ENCODE results near the gene ABR.
"Not testable (repeated sequence)": the region's sequence is repeated elsewhere in the genome, so short reads cannot be mapped to it uniquely, and the experiment has no call there.

ABR gene

DNA sequence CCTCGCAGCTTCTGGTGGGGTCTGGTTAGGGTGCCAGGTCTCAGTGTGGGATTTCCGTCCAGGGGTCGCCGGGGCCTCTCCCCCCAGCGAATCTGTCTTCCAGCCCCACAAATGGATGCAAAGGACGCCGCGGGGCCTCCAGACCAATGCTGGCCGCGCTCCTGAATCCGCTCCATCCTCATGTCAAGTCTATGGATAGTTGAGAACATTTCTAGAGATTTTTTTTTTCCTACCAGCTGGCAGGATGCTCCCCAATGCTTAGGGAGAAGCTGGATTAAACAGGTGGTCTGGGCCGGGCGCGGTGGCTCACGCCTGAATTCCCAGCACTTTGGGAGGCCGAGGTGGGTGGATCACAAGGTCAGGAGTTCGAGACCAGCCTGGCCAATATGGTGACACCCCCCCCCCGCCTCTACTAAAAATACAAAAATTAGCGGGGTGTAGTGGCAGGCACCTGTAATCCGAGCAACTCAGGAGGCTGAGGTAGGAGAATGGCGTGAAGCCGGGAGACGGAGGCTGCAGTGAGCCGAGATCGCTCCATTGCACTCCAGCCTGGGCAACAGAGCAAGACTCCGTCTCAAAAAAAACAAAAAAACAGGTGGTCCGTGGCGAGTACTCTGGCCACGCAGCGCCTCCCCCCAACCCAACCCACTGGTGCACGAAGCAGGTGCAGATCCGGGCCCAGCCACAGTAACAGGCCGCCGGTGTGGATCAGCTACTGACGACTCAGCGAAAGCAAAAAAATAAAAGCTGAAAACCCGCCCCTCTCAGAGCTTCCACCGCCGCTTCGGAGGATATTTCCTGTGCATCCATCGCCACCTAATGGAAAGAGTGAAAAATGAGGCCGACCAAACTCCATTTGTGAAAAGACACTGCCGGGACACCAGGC lies 199.1 kb downstream of the ABR start:
- Histone ChIP-seq H3K9me3 (replicated peaks; ENCODE audit: low read length) (no peaks in the 10 kb centered on the region), H3K4me2 (ENCODE audit: low read length) (peak overlapping the region; percentile 83), H3K4me3 (ENCODE audit: low read length) (peak overlapping the region; percentile 88), H3K27me3 (ENCODE audit: control insufficient read depth, insufficient read depth, low read length) (peaks cover 12% of the 10 kb centered on the region), H3K4me1 (ENCODE audit: control insufficient read depth, insufficient read depth, low read length) (peaks cover 7% of the 10 kb centered on the region), H3K36me3 (ENCODE audit: insufficient read depth, low read length) (no peaks in the 10 kb centered on the region), H3K9ac (ENCODE audit: low read depth, low read length) (peak overlapping the region; percentile 54)

DNA sequence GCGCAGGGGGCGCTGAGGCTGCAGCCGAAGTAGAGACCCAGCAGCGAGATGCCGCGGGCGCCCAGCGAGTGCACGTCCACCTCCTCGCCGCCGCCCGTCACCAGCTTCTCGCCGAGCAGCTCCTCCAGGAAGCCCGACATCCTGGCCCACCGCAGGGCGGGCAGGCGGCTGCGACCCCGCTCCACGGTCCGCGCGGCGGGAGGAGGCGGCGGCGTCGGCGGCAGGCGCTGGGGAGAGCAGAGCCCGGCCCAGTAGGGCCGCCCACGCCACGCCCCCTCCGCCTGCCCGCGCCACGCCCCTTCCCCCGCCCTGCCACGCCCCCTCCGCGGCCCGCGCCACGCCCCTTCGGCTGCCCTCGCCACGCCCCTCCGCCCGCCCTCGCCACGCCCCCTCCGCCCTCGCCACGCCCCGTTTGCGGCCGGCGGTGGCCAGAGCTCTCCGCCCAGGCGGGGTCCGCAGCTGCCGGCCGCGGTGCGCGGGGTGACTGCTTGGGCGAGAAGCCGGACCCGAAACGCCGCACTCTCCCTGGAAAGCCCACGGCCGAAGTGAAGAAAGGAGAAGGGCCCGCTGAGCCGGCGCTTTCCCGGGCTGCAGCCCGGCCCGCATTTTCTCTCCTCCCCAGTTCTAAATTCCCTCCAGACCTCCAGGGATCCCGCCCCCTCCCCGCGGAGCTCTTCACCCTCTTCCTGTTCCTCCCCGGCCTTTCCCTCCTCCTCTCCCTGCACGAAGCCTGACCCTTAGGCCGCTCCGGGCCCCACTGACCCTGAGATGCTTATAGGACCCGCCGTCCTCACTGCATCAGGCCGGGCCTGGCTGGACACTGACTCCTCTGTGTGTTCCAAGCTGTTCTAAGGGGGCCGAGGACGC lies 200.0 kb downstream of the ABR start, which contains the start of gene NXN:
NXN (minus strand) TSS at position 238 of the 867 bp plus-strand sequence.
- H3K9ac ChIP-seq (ENCODE audit: low read depth, low read length): peak within 1 kb of the TSS; percentile 65
- H3K27me3 ChIP-seq (ENCODE audit: control insufficient read depth, insufficient read depth, low read length): peaks cover 16% of the 10 kb centered on the region
- peaks cover 7% of the 10 kb centered on the region for H3K4me1 ChIP-seq (ENCODE audit: control insufficient read depth, insufficient read depth, low read length)
- H3K4me2 ChIP-seq (ENCODE audit: low read length): peak within 1 kb of the TSS; percentile 92
- no peaks in the 10 kb centered on the region for H3K9me3 ChIP-seq (replicated peaks; ENCODE audit: low read length)
- H3K36me3 ChIP-seq (ENCODE audit: insufficient read depth, low read length): no peaks in the 10 kb centered on the region
- H3K4me3 ChIP-seq (ENCODE audit: low read length): peak within 1 kb of the TSS; percentile 88

DNA sequence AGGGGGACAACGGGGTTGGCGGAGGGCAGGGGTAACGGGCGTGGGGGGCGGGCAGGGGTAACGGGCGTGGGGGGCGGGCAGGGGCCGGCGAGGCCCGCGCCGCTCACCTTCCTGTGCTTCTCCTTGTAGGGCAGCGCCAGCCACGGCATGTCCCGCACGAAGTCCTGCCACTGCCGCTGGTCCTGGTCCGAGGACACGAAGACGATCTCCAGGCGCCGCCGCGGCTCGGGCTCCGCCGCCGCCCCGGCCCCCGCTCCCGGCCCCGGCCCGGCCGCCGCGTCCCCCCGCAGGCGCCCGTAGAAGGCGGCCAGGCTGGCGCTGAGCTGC lies 200.6 kb downstream of the ABR start:
- peak overlapping the region; percentile 65 for H3K9ac ChIP-seq (ENCODE audit: low read depth, low read length)
- H3K27me3 ChIP-seq (ENCODE audit: control insufficient read depth, insufficient read depth, low read length): peaks cover 16% of the 10 kb centered on the region
- no peaks in the 10 kb centered on the region for H3K36me3 ChIP-seq (ENCODE audit: insufficient read depth, low read length)
- H3K4me1 ChIP-seq (ENCODE audit: control insufficient read depth, insufficient read depth, low read length): peaks cover 7% of the 10 kb centered on the region
- H3K4me2 ChIP-seq (ENCODE audit: low read length): peak overlapping the region; percentile 92
- peak overlapping the region; percentile 88 for H3K4me3 ChIP-seq (ENCODE audit: low read length)
- no peaks in the 10 kb centered on the region for H3K9me3 ChIP-seq (replicated peaks; ENCODE audit: low read length)

GRCh38 chr17:978103-979093 lies 201.4 kb downstream of the ABR start:
- Histone ChIP-seq H3K4me1 (ENCODE audit: control insufficient read depth, insufficient read depth, low read length) (peaks cover 7% of the 10 kb centered on the region), H3K4me3 (ENCODE audit: low read length) (peak overlapping the region; percentile 72), H3K9me3 (replicated peaks; ENCODE audit: low read length) (no peaks in the 10 kb centered on the region), H3K36me3 (ENCODE audit: insufficient read depth, low read length) (no peaks in the 10 kb centered on the region), H3K4me2 (ENCODE audit: low read length) (peak overlapping the region; percentile 88), H3K9ac (ENCODE audit: low read depth, low read length) (peak overlapping the region; percentile 44), H3K27me3 (ENCODE audit: control insufficient read depth, insufficient read depth, low read length) (peaks cover 16% of the 10 kb centered on the region)

- Histone ChIP-seq H3K4me1 (ENCODE audit: control insufficient read depth, insufficient read depth, low read length) (peaks cover 7% of the 10 kb centered on the region), H3K9ac (ENCODE audit: low read depth, low read length) (no peak overlapping the region), H3K4me3 (ENCODE audit: low read length) (no peak overlapping the region), H3K9me3 (replicated peaks; ENCODE audit: low read length) (no peaks in the 10 kb centered on the region), H3K36me3 (ENCODE audit: insufficient read depth, low read length) (no peaks in the 10 kb centered on the region), H3K27me3 (ENCODE audit: control insufficient read depth, insufficient read depth, low read length) (peaks cover 16% of the 10 kb centered on the region), H3K4me2 (ENCODE audit: low read length) (no peak overlapping the region)
Observed at GRCh38 chr17:977166-977565, 202.6 kb downstream of the ABR start.

DNA sequence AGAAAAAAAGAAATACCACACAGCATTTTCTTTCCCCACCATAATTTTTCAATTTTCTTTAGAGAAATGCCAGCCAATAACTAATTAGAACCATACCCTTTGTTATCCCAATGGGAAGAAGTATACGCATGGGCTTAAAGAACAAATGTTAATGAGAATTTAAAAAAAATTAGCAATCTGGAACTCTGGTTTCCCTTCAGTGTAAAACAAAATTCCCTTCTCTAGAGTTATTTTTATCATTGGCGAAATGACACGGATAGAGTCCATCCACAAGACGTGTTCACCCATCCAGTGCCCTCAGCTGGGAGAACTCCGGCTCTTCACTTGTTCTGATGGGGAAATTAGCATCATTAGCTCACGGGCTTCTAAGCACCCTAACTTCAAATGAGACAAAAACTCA lies 203.5 kb downstream of the ABR start:
- no peaks in the 10 kb centered on the region for H3K36me3 ChIP-seq (ENCODE audit: insufficient read depth, low read length)
- H3K4me2 ChIP-seq (ENCODE audit: low read length): no peak overlapping the region
- peaks cover 7% of the 10 kb centered on the region for H3K4me1 ChIP-seq (ENCODE audit: control insufficient read depth, insufficient read depth, low read length)
- no peak overlapping the region for H3K9ac ChIP-seq (ENCODE audit: low read depth, low read length)
- no peak overlapping the region for H3K4me3 ChIP-seq (ENCODE audit: low read length)
- H3K27me3 ChIP-seq (ENCODE audit: control insufficient read depth, insufficient read depth, low read length): peaks cover 16% of the 10 kb centered on the region
- no peaks in the 10 kb centered on the region for H3K9me3 ChIP-seq (replicated peaks; ENCODE audit: low read length)

- H3K9ac ChIP-seq (ENCODE audit: low read depth, low read length): no peak overlapping the region
- H3K9me3 ChIP-seq (replicated peaks; ENCODE audit: low read length): no peaks in the 10 kb centered on the region
- no peaks in the 10 kb centered on the region for H3K36me3 ChIP-seq (ENCODE audit: insufficient read depth, low read length)
- H3K4me1 ChIP-seq (ENCODE audit: control insufficient read depth, insufficient read depth, low read length): peaks cover 7% of the 10 kb centered on the region
- H3K4me3 ChIP-seq (ENCODE audit: low read length): no peak overlapping the region
- peaks cover 18% of the 10 kb centered on the region for H3K27me3 ChIP-seq (ENCODE audit: control insufficient read depth, insufficient read depth, low read length)
- no peak overlapping the region for H3K4me2 ChIP-seq (ENCODE audit: low read length)
Observed at GRCh38 chr17:975371-975915, 204.3 kb downstream of the ABR start.

DNA sequence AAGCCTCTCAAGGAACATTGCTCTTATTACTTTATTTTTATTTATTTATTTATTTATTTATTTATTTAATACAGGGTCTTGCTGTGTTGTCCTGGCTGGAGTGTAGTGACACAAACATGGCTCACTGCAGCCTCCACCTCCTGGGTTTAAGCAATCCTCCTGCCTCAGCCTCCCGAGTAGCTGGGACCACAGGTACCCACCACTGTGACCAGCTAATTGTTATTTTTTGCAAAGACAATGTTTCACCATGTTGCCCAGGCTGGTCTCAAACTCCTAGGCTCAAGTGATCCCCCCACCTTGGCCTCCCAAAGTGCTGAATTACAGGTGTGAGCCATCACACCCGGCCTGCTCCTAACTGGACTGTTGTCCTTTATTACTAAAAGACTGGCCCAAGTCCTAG lies 205.0 kb downstream of the ABR start:
- not testable (repeated sequence) for H3K4me3 ChIP-seq (ENCODE audit: low read length); H3K4me1 ChIP-seq (ENCODE audit: control insufficient read depth, insufficient read depth, low read length); H3K4me2 ChIP-seq (ENCODE audit: low read length); H3K9ac ChIP-seq (ENCODE audit: low read depth, low read length); H3K9me3 ChIP-seq (replicated peaks; ENCODE audit: low read length); H3K36me3 ChIP-seq (ENCODE audit: insufficient read depth, low read length)
- H3K27me3 ChIP-seq (ENCODE audit: control insufficient read depth, insufficient read depth, low read length): peaks cover 23% of the 10 kb centered on the region

DNA sequence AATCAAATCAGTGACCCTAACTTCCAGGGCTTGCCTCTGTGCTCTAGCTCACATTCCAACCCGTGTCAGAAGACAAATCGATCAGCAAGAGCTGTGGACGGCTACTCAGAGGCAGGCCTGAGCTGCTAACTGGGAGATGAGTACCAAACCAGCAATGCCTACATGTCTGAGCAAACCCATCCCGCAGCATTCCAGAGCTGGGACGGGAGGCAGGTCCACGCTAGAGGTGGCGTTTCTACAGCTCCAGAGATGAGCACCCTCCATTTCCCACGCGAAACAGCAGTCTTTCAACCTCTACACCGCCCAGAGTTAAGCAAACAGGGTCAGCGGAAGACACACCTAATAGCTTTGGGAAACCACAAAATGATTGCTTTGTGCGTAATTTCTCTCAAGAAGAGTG lies 206.7 kb downstream of the ABR start:
- no peak overlapping the region for H3K4me2 ChIP-seq (ENCODE audit: low read length)

DNA sequence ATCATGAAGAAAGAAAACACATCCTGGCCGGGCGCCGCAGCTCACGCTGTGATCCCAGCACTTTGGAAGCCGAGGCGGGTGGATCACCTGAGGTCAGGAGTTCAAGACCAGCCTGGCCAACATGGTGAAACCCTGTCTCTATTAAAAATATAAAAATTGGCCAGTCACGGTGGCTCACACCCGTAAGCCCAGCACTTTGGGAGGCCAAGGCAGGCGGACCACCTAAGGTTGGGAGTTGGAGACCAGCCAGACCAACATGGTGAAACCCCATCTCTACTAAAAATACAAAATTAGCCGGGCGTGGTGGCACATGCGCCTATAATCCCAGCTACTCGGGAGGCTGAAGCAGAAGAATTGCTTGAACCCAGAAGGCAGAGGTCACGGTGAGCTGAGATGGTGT lies 207.9 kb downstream of the ABR start:
- H3K27me3 ChIP-seq (ENCODE audit: control insufficient read depth, insufficient read depth, low read length): peaks cover 15% of the 10 kb centered on the region
- not testable (repeated sequence) for H3K9me3 ChIP-seq (replicated peaks; ENCODE audit: low read length); H3K9ac ChIP-seq (ENCODE audit: low read depth, low read length); H3K4me2 ChIP-seq (ENCODE audit: low read length); H3K4me3 ChIP-seq (ENCODE audit: low read length); H3K36me3 ChIP-seq (ENCODE audit: insufficient read depth, low read length)
- H3K4me1 ChIP-seq (ENCODE audit: control insufficient read depth, insufficient read depth, low read length): peaks cover 14% of the 10 kb centered on the region

More for the DNA sequence above, 206.7 kb downstream of the ABR start:
- H3K4me1 ChIP-seq (ENCODE audit: control insufficient read depth, insufficient read depth, low read length): peaks cover 14% of the 10 kb centered on the region
- no peak overlapping the region for H3K4me3 ChIP-seq (ENCODE audit: low read length)
- H3K36me3 ChIP-seq (ENCODE audit: insufficient read depth, low read length): no peaks in the 10 kb centered on the region
- H3K9ac ChIP-seq (ENCODE audit: low read depth, low read length): no peak overlapping the region
- H3K9me3 ChIP-seq (replicated peaks; ENCODE audit: low read length): no peaks in the 10 kb centered on the region
- peaks cover 19% of the 10 kb centered on the region for H3K27me3 ChIP-seq (ENCODE audit: control insufficient read depth, insufficient read depth, low read length)

Data from skeletal muscle satellite cell (primary cell).